Left lung (tissue), 10 donors: ENCODE results near the gene ADGB. TPM values are rescaled to one million over a fixed set of nuclear protein-coding genes. Genes with fewer than 3 reads are reported as not detected.
A peak's percentile ranks its signal among the peaks of the same experiment; 100 is the strongest.
"Not testable (repeated sequence)": the region's sequence is repeated elsewhere in the genome, so short reads cannot be mapped to it uniquely, and the experiment has no call there.

ENCODE experiments used
- ATAC-seq: fragments of 200-7000 bp; cut with Tn5 transposase; one replicate; pipeline ENCODE4 v1.9.1; 2020; ENCODE audit warnings: moderate library complexity
- DNase-seq, 4 donors: peaks; one replicate each; pipeline ENCODE4 v3.0.0-alpha.2; 2013 to 2020
- H3K27ac ChIP-seq, 2 donors: fragments of 200-600 bp; sonication (generic) in 1 of 2; one replicate each; pipeline versions ENCODE4 v1.5.0 to v1.8.0; 2020 to 2021
- H3K27me3 ChIP-seq, 2 donors: fragments of 200-600 bp; sonication (generic) in 1 of 2; one replicate each; pipeline versions ENCODE4 v1.5.0 to v1.8.0; 2020 to 2021
- H3K36me3 ChIP-seq, 2 donors: fragments of 200-600 bp; sonication (generic) in 1 of 2; one replicate each; pipeline versions ENCODE4 v1.5.0 to v1.8.0; 2020 to 2021
- H3K4me1 ChIP-seq, 2 donors: fragments of 200-600 bp; one replicate each; pipeline ENCODE4 v1.8.0; 2021
- H3K4me3 ChIP-seq, 2 donors: fragments of 200-600 bp; sonication (generic) in 1 of 2; one replicate each; pipeline versions ENCODE4 v1.5.0 to v1.8.0; 2020 to 2021; ENCODE audit warnings: mild to moderate bottlenecking in 1 of 2
- H3K9me3 ChIP-seq, 2 donors: fragments of 200-600 bp; sonication (generic) in 1 of 2; one replicate each; pipeline versions ENCODE4 v1.5.0 to v1.8.0; 2020 to 2021
- intact Hi-C, 2 donors: fragments of 100-400 bp; cut with DNase I; formaldehyde crosslinking; loops; one replicate each; pipeline versions ENCODE4 v1.11.2 to v1.14.2; 2022
- polyA plus RNA-seq, 6 donors: library from polyadenylated mRNA; unstranded; fragments of 120-200 nt; gene quantifications; one replicate each; pipeline ENCODE4 v1.2.1, GENCODE V29; 2013; ENCODE audit not compliant: insufficient read length in 6 of 6
- total RNA-seq, 2 donors: library from RNA; stranded (reverse); fragmentation: NEBNext Ultra II Directional; extraction: Animal tissue kit (Norgen Biotek cat#: 25700); gene quantifications; one replicate each; pipeline ENCODE4 v1.2.1, GENCODE V29; 2021
- TF ChIP-seq, protein P1 (sequence below), 2 donors: fragments of 200-600 bp; sonication (generic) in 1 of 2; IDR thresholded peaks; one replicate each; pipeline versions ENCODE4 v1.5.0 to v1.8.0; 2021; ENCODE audit warnings: antibody characterized with exemption in 2 of 2
- donor health status: DM: no; HTN: yes; CAD: no.
- donor health status: DM: no; HTN: no; CAD: no.

ADGB gene
- total and polyA plus RNA-seq, 8 donors: 0.67 to 5.9 (median 2.5) TPM; not detected in 1

- Histone ChIP-seq H3K4me1 (no peaks in the 10 kb centered on the region), H3K4me3 (no peak overlapping the region), H3K36me3 (no peaks in the 10 kb centered on the region), H3K27ac (no peak overlapping the region), H3K9me3 (no peaks in the 10 kb centered on the region), H3K27me3 (no peaks in the 10 kb centered on the region)
- TF ChIP-seq, protein P1, sequence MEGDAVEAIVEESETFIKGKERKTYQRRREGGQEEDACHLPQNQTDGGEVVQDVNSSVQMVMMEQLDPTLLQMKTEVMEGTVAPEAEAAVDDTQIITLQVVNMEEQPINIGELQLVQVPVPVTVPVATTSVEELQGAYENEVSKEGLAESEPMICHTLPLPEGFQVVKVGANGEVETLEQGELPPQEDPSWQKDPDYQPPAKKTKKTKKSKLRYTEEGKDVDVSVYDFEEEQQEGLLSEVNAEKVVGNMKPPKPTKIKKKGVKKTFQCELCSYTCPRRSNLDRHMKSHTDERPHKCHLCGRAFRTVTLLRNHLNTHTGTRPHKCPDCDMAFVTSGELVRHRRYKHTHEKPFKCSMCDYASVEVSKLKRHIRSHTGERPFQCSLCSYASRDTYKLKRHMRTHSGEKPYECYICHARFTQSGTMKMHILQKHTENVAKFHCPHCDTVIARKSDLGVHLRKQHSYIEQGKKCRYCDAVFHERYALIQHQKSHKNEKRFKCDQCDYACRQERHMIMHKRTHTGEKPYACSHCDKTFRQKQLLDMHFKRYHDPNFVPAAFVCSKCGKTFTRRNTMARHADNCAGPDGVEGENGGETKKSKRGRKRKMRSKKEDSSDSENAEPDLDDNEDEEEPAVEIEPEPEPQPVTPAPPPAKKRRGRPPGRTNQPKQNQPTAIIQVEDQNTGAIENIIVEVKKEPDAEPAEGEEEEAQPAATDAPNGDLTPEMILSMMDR (IDR thresholded peaks at IDR 0.05): peak; percentile 41 to 58
- ATAC-seq (peak; percentile 77), DNase-seq (peak in 1 of 4 donors; percentile 5)
- intact Hi-C loops: no loop called here
Measured at GRCh38 chr6:146785001-146785585, 186.3 kb downstream of the ADGB start.

GRCh38 chr6:146787876-146788508 lies 189.2 kb downstream of the ADGB start:
- ATAC-seq: no peak
- DNase-seq: no peak
- TF ChIP-seq, protein P1 (IDR thresholded peaks at IDR 0.05): no peak

DNA sequence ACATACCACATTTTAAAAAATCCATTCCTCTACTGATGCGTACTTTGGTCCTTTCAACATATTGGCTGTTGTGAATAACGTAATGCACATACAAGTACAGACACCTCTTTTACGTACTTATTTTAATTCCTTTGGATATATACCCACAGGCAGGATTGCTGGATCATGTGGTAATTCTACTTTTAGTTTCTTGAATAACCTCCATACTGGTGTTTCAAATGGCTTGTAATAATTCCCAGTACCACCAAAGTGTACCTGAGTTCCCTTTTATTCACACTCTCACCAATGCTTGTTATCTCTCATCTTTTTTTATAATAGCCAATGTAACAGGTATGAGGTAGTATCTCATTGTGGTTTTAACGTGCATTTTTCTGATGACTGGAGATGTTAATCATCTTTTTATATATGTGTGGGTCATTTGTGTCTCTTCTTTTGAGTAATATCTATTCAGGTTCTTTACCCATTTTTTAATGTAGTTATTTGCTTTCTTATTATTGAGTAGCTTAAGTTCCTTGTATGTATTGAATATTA lies 191.9 kb downstream of the ADGB start:
- Histone ChIP-seq H3K27me3 (no peaks in the 10 kb centered on the region), H3K36me3 (no peaks in the 10 kb centered on the region), H3K9me3 (peaks cover 0 to 14% of the 10 kb centered on the region in 2 donors), H3K4me3 (no peak overlapping the region), H3K4me1 (no peaks in the 10 kb centered on the region), H3K27ac (no peak overlapping the region)
- ATAC-seq (no peak), DNase-seq (no peak)
- TF ChIP-seq, protein P1 (IDR thresholded peaks at IDR 0.05): no peak
- intact Hi-C loops: no loop called here

More at GRCh38 chr6:146787876-146788508, 189.2 kb downstream of the ADGB start:
- intact Hi-C loops: no loop called here
- Histone ChIP-seq H3K4me3 (no peak overlapping the region), H3K27me3 (no peaks in the 10 kb centered on the region), H3K4me1 (no peaks in the 10 kb centered on the region), H3K27ac (no peak overlapping the region), H3K36me3 (no peaks in the 10 kb centered on the region), H3K9me3 (peaks cover 0 to 8% of the 10 kb centered on the region in 2 donors)

- Histone ChIP-seq H3K27me3 (no peaks in the 10 kb centered on the region), H3K4me1 (no peaks in the 10 kb centered on the region), H3K9me3 (peaks cover 0 to 19% of the 10 kb centered on the region in 2 donors), H3K4me3 (no peak overlapping the region), H3K27ac (no peak overlapping the region), H3K36me3 (no peaks in the 10 kb centered on the region)
- TF ChIP-seq, protein P1 (IDR thresholded peaks at IDR 0.05): no peak
- intact Hi-C loops: no loop called here
- DNase-seq (no peak), ATAC-seq (no peak)
Measured at GRCh38 chr6:146791930-146792329, 193.2 kb downstream of the ADGB start.

GRCh38 chr6:146793218-146793617 lies 194.4 kb downstream of the ADGB start:
- H3K9me3 ChIP-seq: peaks cover 0 to 19% of the 10 kb centered on the region in 2 donors
- H3K27ac ChIP-seq, H3K4me1 ChIP-seq, H3K36me3 ChIP-seq, intact Hi-C loops, H3K27me3 ChIP-seq, H3K4me3 ChIP-seq, ATAC-seq, DNase-seq: not testable (repeated sequence)
